K562 (cell line): ENCODE results near the gene CUL5.
"Not testable (repeated sequence)": the region's sequence is repeated elsewhere in the genome, so short reads cannot be mapped to it uniquely, and the experiment has no call there.

Experiments used
- CHD2 ChIP-seq: IDR thresholded peaks from 2 replicates; pipeline ENCODE4 v1.6.1; 2011; ENCODE audit warnings: low read depth, low read length
- SIN3A ChIP-seq, 2 experiments: fragments of 150-350 bp in 1 of 2; IDR thresholded peaks; 2 replicates each; pipeline ENCODE4 v1.6.1; 2011 to 2016; ENCODE audit warnings: borderline replicate concordance in 2 of 2, low read depth in 2 of 2, low read length in 2 of 2, mild to moderate bottlenecking in 2 of 2, moderate library complexity in 2 of 2; ENCODE audit not compliant: control insufficient read depth in 1 of 2
- ZEB2 ChIP-seq: fragments of 450-650 bp; IDR thresholded peaks from 2 replicates; pipeline ENCODE4 v1.6.1; 2016
- TF ChIP-seq, protein P1 (sequence below): sonication (generic); formaldehyde crosslinking; IDR thresholded peaks from 2 replicates; pipeline ENCODE4 v1.8.1; 2022; ENCODE audit warnings: missing genetic modification reagents

DNA sequence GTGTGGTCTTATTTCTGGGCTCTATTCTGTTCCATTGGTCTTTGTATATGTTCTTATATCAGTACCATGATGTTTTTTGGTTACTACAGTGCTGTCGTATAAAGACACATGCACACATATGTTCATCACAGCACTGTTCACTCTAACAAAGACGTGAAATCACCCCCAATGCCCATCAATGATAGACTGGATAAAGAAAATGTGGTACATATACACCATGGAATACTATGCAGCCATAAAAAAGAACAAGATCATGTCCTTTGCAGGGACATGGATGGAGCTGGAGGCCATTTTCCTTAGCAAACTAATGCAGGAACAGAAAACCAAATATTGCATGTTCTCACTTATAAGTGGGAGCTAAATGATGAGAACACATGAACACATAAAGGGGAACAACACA lies 22.9 kb downstream of the CUL5 start:
- not testable (repeated sequence) for TF ChIP-seq CHD2; SIN3A (IDR thresholded peaks at IDR 0.05; ENCODE audit: borderline replicate concordance in 2 of 2, control insufficient read depth in 1 of 2, low read depth in 2 of 2, low read length in 2 of 2); ZEB2
- TF ChIP-seq, protein P1, sequence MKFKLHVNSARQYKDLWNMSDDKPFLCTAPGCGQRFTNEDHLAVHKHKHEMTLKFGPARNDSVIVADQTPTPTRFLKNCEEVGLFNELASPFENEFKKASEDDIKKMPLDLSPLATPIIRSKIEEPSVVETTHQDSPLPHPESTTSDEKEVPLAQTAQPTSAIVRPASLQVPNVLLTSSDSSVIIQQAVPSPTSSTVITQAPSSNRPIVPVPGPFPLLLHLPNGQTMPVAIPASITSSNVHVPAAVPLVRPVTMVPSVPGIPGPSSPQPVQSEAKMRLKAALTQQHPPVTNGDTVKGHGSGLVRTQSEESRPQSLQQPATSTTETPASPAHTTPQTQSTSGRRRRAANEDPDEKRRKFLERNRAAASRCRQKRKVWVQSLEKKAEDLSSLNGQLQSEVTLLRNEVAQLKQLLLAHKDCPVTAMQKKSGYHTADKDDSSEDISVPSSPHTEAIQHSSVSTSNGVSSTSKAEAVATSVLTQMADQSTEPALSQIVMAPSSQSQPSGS (CRISPR knock-in tag), result not testable (repeated sequence)
